IPS DF 19.7 (cell line): ENCODE results near the gene PPP4R1.

Experiments used
- DNase-seq: peaks from one replicate; pipeline ENCODE4 v3.0.0-alpha.2; 2013; ENCODE audit warnings: low read depth, low spot score

PPP4R1 gene

GRCh38 chr18:9550429-9550828 is 63.9 kb downstream of the PPP4R1 start:
- no peak for DNase-seq

- no peak for DNase-seq
Measured at GRCh38 chr18:9549405-9549804, 65.0 kb downstream of the PPP4R1 start.

GRCh38 chr18:9547782-9548181 is 66.6 kb downstream of the PPP4R1 start:
- no peak for DNase-seq

- DNase-seq = no peak
Measured at GRCh38 chr18:9546468-9546867, 67.9 kb downstream of the PPP4R1 start.

GRCh38 chr18:9545029-9545428 is 69.3 kb downstream of the PPP4R1 start:
- DNase-seq = no peak

- DNase-seq = no peak
Measured at GRCh38 chr18:9542924-9543323, 71.4 kb downstream of the PPP4R1 start.

GRCh38 chr18:9539938-9540337 is 74.4 kb downstream of the PPP4R1 start:
- DNase-seq = no peak

GRCh38 chr18:9539283-9539682 is 75.1 kb downstream of the PPP4R1 start:
- no peak for DNase-seq

- DNase-seq = no peak
Measured at GRCh38 chr18:9537677-9538076, 76.7 kb downstream of the PPP4R1 start.

- DNase-seq = no peak
Measured at GRCh38 chr18:9536354-9537152, 77.8 kb downstream of the PPP4R1 start.

GRCh38 chr18:9535430-9535991 is 78.8 kb downstream of the PPP4R1 start:
- DNase-seq = no peak

- DNase-seq = no peak
Measured at GRCh38 chr18:9534844-9535243, 79.5 kb downstream of the PPP4R1 start.

GRCh38 chr18:9531791-9532410 is 82.5 kb downstream of the PPP4R1 start:
- DNase-seq = no peak

- no peak for DNase-seq
Measured at GRCh38 chr18:9530226-9531009, 83.9 kb downstream of the PPP4R1 start.

GRCh38 chr18:9526458-9526857 is 87.9 kb downstream of the PPP4R1 start:
- DNase-seq = no peak

GRCh38 chr18:9522952-9523351 is 91.4 kb downstream of the PPP4R1 start:
- no peak for DNase-seq

GRCh38 chr18:9521770-9522169 is 92.6 kb downstream of the PPP4R1 start:
- DNase-seq = no peak

- no peak for DNase-seq
Measured at GRCh38 chr18:9520666-9521065, 93.7 kb downstream of the PPP4R1 start.

GRCh38 chr18:9519399-9519798 is 95.0 kb downstream of the PPP4R1 start:
- DNase-seq = no peak

- no peak for DNase-seq
Measured at GRCh38 chr18:9517869-9518268, 96.5 kb downstream of the PPP4R1 start.

GRCh38 chr18:9516437-9517064 is 97.8 kb downstream of the PPP4R1 start:
- no peak for DNase-seq
